B cell (primary cell): Measurements from ENCODE around the gene DNAJC16. TPM values are rescaled to one million over a fixed set of nuclear protein-coding genes. Genes with fewer than 3 reads are reported as not detected.

Source experiments
- ATAC-seq: fragments of 200-7000 bp; cut with Tn5 transposase; one replicate; pipeline ENCODE4 v1.10.0; 2021; ENCODE audit warnings: low read depth, mild to moderate bottlenecking, moderate number of reproducible peaks, moderate library complexity
- CTCF ChIA-PET: fragments of 350-600 bp; sonication (Branson Sonifier 250); formaldehyde crosslinking; loops from one replicate; lab custom pipeline; 2021; ENCODE audit warnings: antibody characterized with exemption, inconsistent platforms; lab: Charles Lee
- POLR2A ChIA-PET: fragments of 350-600 bp; sonication (Branson Sonifier 250); formaldehyde crosslinking; loops from one replicate; lab custom pipeline; 2021; ENCODE audit warnings: antibody characterized with exemption; lab: Charles Lee
- DNase-seq: peaks from one replicate; pipeline ENCODE4 v3.0.0; 2013
- H2AFZ ChIP-seq: 2 replicates; pipeline ENCODE4 v1.6.1; 2012; ENCODE audit warnings: mild to moderate bottlenecking, low read depth, low read length; ENCODE audit not compliant: insufficient read depth, poor library complexity, severe bottlenecking
- H3K27ac ChIP-seq, 2 donors: 1 replicate in 1 of 2; 2 replicates in 1 of 2; pipeline ENCODE4 v1.5.1; 2012 to 2013; ENCODE audit warnings: low read length in 2 of 2, mild to moderate bottlenecking in 2 of 2, moderate library complexity in 1 of 2
- H3K27me3 ChIP-seq, 4 experiments: fragments of 200-600 bp in 1 of 4; sonication (generic) in 1 of 4; replicated peaks in 1 of 4; 1 replicate in 2 of 4; 2 replicates in 2 of 4; pipeline versions ENCODE4 v1.6.1 to v1.7.0; 2013 to 2016; ENCODE audit warnings: low read length in 3 of 4, mild to moderate bottlenecking in 2 of 4, mixed read lengths in 1 of 4, moderate library complexity in 1 of 4; ENCODE audit not compliant: insufficient read depth in 4 of 4, control insufficient read depth in 3 of 4; ENCODE audit errors: control extremely low read depth in 1 of 4
- H3K36me3 ChIP-seq, 2 experiments: replicated peaks in 1 of 2; 1 replicate in 1 of 2; 2 replicates in 1 of 2; pipeline versions ENCODE4 v1.6.1 to v1.7.1; 2013; ENCODE audit warnings: low read length in 1 of 2; ENCODE audit not compliant: insufficient read depth in 2 of 2, control insufficient read depth in 1 of 2; ENCODE audit errors: control extremely low read depth in 1 of 2, extremely low read depth in 1 of 2
- H3K4me1 ChIP-seq, 2 donors: fragments of 200-600 bp in 1 of 2; sonication (generic) in 1 of 2; 1 replicate in 1 of 2; 2 replicates in 1 of 2; pipeline versions ENCODE4 v1.5.1 to v1.6.1; 2013 to 2017; ENCODE audit warnings: low read length in 2 of 2; ENCODE audit not compliant: control insufficient read depth in 2 of 2, insufficient read depth in 2 of 2
- H3K4me2 ChIP-seq: replicated peaks from 2 replicates; pipeline ENCODE3; 2012; ENCODE audit warnings: mild to moderate bottlenecking, low read depth, low read length; ENCODE audit not compliant: poor library complexity, severe bottlenecking
- H3K4me3 ChIP-seq, 5 experiments: fragments of 200-600 bp in 1 of 5; sonication (generic) in 1 of 5; 1 replicate in 3 of 5; 2 replicates in 2 of 5; pipeline versions ENCODE4 v1.5.1 to v1.7.0; 2011 to 2016; ENCODE audit warnings: low read length in 4 of 5, mild to moderate bottlenecking in 4 of 5, low read depth in 2 of 5, control low read depth in 1 of 5, moderate library complexity in 1 of 5; ENCODE audit not compliant: insufficient read depth in 1 of 5; ENCODE audit errors: control extremely low read depth in 1 of 5, extremely low read depth in 1 of 5
- H3K79me2 ChIP-seq: fragments of 200-600 bp; sonication (generic); one replicate; pipeline ENCODE4 v1.6.0; 2016; ENCODE audit warnings: low read length; ENCODE audit not compliant: control insufficient read depth, insufficient read depth
- H3K9ac ChIP-seq: fragments of 200-600 bp; sonication (generic); 2 replicates; pipeline ENCODE4 v1.6.1; 2017; ENCODE audit warnings: mild to moderate bottlenecking, low read length, moderate library complexity
- H3K9me3 ChIP-seq, 3 donors: one replicate each; pipeline versions ENCODE4 v1.6.1 to v1.7.1; 2013; ENCODE audit warnings: low read length in 2 of 3; ENCODE audit not compliant: control insufficient read depth in 2 of 3, insufficient read depth in 1 of 3; ENCODE audit errors: control extremely low read depth in 1 of 3
- H4K20me1 ChIP-seq: 2 replicates; pipeline ENCODE4 v1.6.0; 2012; ENCODE audit warnings: mild to moderate bottlenecking, low read length; ENCODE audit not compliant: insufficient read depth, control insufficient read depth, poor library complexity, severe bottlenecking
- H3K27ac Mint-ChIP-seq: one replicate; pipeline ENCODE4 v1.8.0; 2021; ENCODE audit warnings: mixed read lengths
- H3K27me3 Mint-ChIP-seq: one replicate; pipeline ENCODE4 v1.8.0; 2021; ENCODE audit warnings: mixed read lengths
- H3K4me1 Mint-ChIP-seq: one replicate; pipeline ENCODE4 v1.8.0; 2021; ENCODE audit warnings: mixed read lengths
- H3K4me3 Mint-ChIP-seq: one replicate; pipeline ENCODE4 v1.8.0; 2021; ENCODE audit warnings: mixed read lengths
- H3K9me3 Mint-ChIP-seq: one replicate; pipeline ENCODE4 v1.8.0; 2022; ENCODE audit warnings: mixed read lengths; ENCODE audit not compliant: insufficient read depth
- CTCF ChIP-seq: fragments of 200-600 bp; IDR thresholded peaks from one replicate; pipeline ENCODE4 v1.8.0; 2022; ENCODE audit warnings: antibody characterized with exemption, mild to moderate bottlenecking
- EZH2 ChIP-seq: IDR thresholded peaks from 2 replicates; pipeline ENCODE4 v1.6.1; 2012; ENCODE audit warnings: borderline replicate concordance, low read depth, mild to moderate bottlenecking, moderate library complexity, low read length; ENCODE audit not compliant: insufficient read depth, poor library complexity, severe bottlenecking
- WGBS: methylation state at CpG from one replicate; pipeline ENCODE4 v1.1.5; 2013; ENCODE audit warnings: missing lambda C conversion rate; ENCODE audit not compliant: insufficient coverage; 5-methylcytosine and 5-hydroxymethylcytosine counted together
- intact Hi-C: fragments of 100-400 bp; cut with micrococcal nuclease; formaldehyde crosslinking; loops from one replicate; pipeline ENCODE4 v1.10.0; 2022
- polyA plus RNA-seq: library from polyadenylated mRNA; depleted of rRNA; stranded (reverse); fragments of >200 nt; gene quantifications from 2 replicates; pipeline ENCODE4 v1.2.3, GENCODE V29; 2012
- total RNA-seq, 2 donors: library from RNA; stranded (reverse); fragments of 120-200 nt in 1 of 2; gene quantifications; 1 replicate in 1 of 2; 2 replicates in 1 of 2; pipeline versions ENCODE4 v1.2.3 to v1.2.4, GENCODE V29; 2013 to 2022

Gene DNAJC16
- total and polyA plus RNA-seq, 2 donors (not counting 1 experiment from before 2014, with no cell fraction given), result 16.9 to 47.1 TPM

- POLR2A ChIA-PET, result interaction anchor here (0.7 to 1.3 kb wide), 3 partner anchors 8 to 94 kb away, joined by 3 read pairs; partner anchors contain the start of gene DDI2
- peaks cover 55% of the 10 kb centered on the region for H3K4me1 Mint-ChIP-seq
- H3K27ac Mint-ChIP-seq, result peak overlapping the region; percentile 99
- intact Hi-C loops, result loop anchor here (2.0 to 10.0 kb wide), 6 partner anchors 116 to 1121 kb away; partner anchors contain the start of genes CPLANE2, EFHD2, NECAP2 and PLEKHM2
- Histone ChIP-seq H3K4me3 (peak overlapping the region; percentile 72 to 91 (median 75)), H3K27me3 (no peaks in the 10 kb centered on the region), H3K4me1 (peaks cover 28 to 34% of the 10 kb centered on the region in 2 donors), H2AFZ (peak overlapping the region; percentile 85), H3K27ac (peak overlapping the region; percentile 92 to 99), H3K9ac (peak overlapping the region; percentile 79), H3K79me2 (peaks cover 68% of the 10 kb centered on the region), H4K20me1 (peaks cover 4% of the 10 kb centered on the region), H3K9me3 (no peaks in the 10 kb centered on the region), H3K36me3 (no peaks in the 10 kb centered on the region), H3K4me2 (peak overlapping the region; percentile 92)
- peak overlapping the region; percentile 89 for H3K4me3 Mint-ChIP-seq
- DNase-seq, result peak; percentile 35
- no peaks in the 10 kb centered on the region for H3K27me3 Mint-ChIP-seq
- no peak for ATAC-seq
- H3K9me3 Mint-ChIP-seq, result no peaks in the 10 kb centered on the region
- CTCF ChIA-PET, result no interaction called here
- TF ChIP-seq EZH2, result no peak
- no peak for TF ChIP-seq CTCF
- 40% methylated on average over 15 of the region's 18 CpGs for WGBS
Observed at GRCh38 chr1:15523104-15524020, 3.3 kb upstream of the DNAJC16 start.

DNA sequence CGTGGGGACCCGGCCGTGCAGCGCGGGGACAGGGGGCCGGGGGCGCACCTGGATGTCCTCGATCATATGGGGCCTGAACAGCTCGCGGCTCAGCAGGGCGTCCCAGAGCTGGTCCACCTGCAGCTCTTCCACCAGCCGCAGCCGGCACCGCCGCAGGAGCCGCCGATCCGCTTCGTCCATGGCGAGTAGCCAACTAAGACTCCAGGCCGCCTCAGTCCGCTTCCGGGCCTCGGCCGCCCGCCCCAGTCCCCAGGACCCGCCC, 2.7 kb upstream of the DNAJC16 start, which contains the start of gene CASP9:
Gene CASP9, minus strand, starts transcription at position 195 of the 262 bp plus-strand sequence. Its CDS starts 15 bp downstream, at position 180.
- H3K9ac ChIP-seq, result peak within 1 kb of the TSS; percentile 88
- H3K4me3 Mint-ChIP-seq, result peak within 1 kb of the TSS; percentile 89
- peak within 1 kb of the TSS; percentile 99 for H3K27ac ChIP-seq
- H3K9me3 ChIP-seq, result no peaks in the 10 kb centered on the region
- ATAC-seq, result no peak
- peaks cover 6% of the 10 kb centered on the region for H4K20me1 ChIP-seq
- CTCF ChIA-PET, result no interaction called here
- H2AFZ ChIP-seq, result peak within 1 kb of the TSS; percentile 85
- H3K4me3 ChIP-seq, result peak within 1 kb of the TSS; percentile 73 to 91 (median 84)
- WGBS, result under 1% methylated on average over 27 of the region's 27 CpGs
- peak within 1 kb of the TSS; percentile 99 for H3K27ac Mint-ChIP-seq
- H3K4me1 ChIP-seq, result peaks cover 28 to 34% of the 10 kb centered on the region in 2 donors
- H3K27me3 Mint-ChIP-seq, result no peaks in the 10 kb centered on the region
- H3K4me2 ChIP-seq, result peak within 1 kb of the TSS; percentile 92
- H3K9me3 Mint-ChIP-seq, result no peaks in the 10 kb centered on the region
- intact Hi-C loops, result loop anchor here (2.0 to 10.0 kb wide), 6 partner anchors 117 to 1121 kb away; partner anchors contain the start of genes CPLANE2, EFHD2, NECAP2 and PLEKHM2
- peaks cover 55% of the 10 kb centered on the region for H3K4me1 Mint-ChIP-seq
- H3K79me2 ChIP-seq, result peaks cover 66% of the 10 kb centered on the region
- H3K27me3 ChIP-seq, result no peaks in the 10 kb centered on the region
- POLR2A ChIA-PET, result interaction anchor here (0.6 to 1.3 kb wide), 4 partner anchors 9 to 324 kb away, joined by 3 to 5 read pairs (median 3); partner anchors contain the start of genes DDI2 and SPEN
- TF ChIP-seq EZH2, result no peak
- H3K36me3 ChIP-seq, result no peaks in the 10 kb centered on the region
- DNase-seq, result no peak
